ENCODE measurements around the gene ZMIZ2. TPM values are rescaled to one million over a fixed set of nuclear protein-coding genes. Genes with fewer than 3 reads are reported as not detected.

Gene ZMIZ2
- total RNA-seq, 2 donors from 2014 or later = 43.3 to 48.1 TPM

DNA sequence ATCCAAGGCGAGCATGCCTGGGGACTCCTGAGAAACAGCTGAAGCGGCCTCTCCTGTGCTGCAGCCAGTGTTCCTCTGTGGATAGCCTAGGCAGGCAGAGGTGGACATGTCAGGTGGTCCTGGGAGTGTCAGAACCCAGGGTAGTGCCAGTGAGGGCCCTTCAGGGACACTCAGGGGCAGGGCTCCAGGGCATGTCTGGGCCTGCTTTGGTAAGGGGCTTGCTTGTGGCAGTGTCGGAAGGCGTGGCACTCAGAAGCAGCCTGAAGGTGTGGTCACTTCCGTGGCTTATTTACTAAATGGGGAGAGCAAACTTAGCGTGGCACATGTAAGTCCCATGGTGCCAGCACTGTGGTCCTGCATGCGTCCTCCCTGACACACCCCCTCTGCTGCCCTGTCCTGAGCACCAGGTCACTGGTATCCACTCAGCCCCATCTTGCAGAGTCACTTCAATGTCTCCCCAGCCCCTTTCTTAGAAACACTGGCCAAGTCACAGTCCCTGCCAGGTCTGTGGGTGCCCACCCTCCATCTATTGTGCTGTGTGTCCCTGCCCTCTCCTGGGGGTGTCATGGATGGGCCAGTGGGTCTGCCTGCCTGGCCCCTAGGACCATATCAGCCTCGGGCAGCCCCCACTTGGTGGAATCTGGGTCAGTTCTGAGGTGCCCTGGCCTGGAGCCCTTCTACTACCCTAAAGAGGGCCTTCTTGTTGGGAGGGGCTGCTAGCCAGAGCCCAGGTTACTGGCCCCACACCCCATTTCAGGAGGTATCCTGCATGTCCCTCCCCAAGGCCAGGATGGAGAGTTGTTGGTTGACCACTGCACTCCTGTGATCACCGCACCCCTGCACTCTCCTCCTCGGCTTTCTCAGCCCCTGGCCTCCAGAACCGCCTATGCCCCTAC, 6.4 kb downstream of the ZMIZ2 start:
- no peak for ATAC-seq
- no peak for DNase-seq
- intact Hi-C loops (cut with DNase I) = loop anchor here in 1 of 2 donors (5.0 kb wide), 1 partner anchor 42 kb away; the partner anchor contains the start of gene PPIA

DNA sequence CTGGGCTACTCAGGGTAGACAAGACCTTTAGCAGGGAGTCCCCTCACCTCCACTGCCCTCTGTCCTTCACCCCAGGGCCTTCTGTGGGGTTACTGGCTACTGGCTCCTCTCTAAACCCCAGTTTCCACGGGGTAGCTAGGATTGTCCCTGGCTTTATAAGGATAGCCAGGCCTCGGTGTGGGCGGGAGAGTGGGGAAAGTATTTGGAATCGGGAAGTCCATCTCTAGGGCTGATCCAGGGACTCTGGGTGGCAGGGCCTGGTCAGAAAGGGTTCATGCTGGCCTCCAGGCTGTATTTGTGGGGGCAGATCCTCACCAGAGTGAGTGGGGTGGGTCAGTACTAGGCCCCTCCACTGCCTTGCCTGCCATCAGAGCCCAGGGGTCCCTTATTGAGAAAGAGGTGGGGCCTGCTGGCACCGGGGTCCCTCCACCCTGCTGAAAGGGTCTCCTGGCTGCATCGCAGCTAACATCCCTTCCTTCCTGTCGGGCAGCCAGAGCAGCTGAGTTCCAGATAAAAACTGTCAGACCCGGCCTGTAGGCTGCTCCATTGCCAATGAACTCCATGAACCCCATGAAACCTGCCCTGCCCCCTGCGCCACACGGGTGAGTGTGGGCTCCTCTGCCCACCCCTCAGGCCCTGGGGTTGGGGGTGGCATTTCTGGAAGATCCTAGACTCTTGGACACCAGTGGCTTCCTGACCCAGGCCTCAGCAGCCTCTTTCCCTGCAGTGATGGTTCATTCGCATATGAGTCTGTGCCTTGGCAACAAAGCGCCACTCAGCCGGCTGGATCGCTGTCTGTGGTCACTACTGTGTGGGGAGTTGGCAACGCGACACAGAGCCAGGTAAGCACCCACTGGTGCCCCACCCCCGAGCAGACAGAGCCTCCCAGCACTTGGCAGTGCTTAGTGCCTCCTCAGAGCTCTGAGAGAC, 7.3 kb downstream of the ZMIZ2 start:
- DNase-seq (no peak), ATAC-seq (peak in 1 of 2 donors; percentile 6)
- intact Hi-C loops (cut with DNase I) = no loop called here

DNA sequence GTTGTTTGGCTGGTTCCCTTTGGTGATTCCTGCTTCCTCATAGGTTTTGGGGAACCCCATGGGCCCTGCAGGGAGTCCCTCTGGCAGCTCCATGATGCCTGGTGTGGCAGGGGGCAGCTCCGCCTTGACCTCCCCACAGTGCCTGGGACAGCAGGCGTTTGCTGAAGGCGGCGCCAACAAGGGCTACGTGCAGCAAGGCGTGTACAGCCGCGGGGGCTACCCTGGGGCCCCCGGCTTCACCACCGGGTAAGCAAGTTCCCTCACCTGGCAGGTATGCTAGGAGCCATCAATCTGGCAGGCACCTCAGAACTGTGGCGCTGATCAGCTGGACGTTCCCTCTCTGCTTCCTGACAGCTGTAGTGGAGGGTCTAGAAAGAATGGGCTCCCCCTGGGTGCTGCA, 8.3 kb downstream of the ZMIZ2 start:
- ATAC-seq (no peak), DNase-seq (no peak)
- intact Hi-C loops (cut with DNase I) = no loop called here

DNA sequence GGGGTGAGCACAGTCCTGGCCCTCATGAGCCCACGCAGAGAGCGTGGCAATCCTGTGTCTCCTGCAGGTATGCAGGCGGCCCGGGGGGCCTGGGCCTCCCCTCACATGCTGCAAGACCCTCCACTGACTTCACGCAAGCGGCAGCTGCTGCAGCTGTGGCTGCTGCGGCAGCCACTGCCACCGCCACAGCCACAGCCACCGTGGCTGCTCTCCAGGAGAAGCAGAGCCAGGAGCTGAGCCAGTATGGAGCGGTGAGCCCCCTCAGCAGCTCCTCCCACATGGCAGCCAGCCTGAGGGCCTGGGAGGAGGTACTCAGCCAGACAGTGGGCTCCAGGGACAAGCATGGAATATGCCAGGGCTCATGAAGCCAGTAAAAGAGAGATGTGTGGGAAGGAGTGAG, 8.7 kb downstream of the ZMIZ2 start:
- DNase-seq (peak; percentile 71), ATAC-seq (peak; percentile 69 to 87)
- intact Hi-C loops (cut with DNase I) = no loop called here

DNA sequence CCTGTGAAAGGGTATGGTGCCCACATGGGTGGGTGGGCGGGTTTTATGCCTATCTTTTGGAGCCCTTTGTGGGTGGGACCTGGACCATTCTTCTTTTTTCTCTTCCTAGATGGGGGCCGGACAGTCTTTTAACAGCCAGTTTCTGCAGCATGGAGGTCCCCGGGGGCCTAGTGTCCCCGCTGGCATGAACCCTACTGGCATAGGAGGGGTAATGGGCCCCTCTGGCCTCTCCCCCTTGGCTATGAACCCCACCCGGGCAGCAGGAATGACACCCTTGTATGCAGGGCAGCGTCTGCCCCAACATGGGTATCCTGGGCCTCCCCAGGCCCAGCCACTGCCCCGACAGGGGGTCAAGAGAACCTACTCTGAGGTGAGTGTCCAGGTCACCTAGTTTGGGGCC, 9.1 kb downstream of the ZMIZ2 start:
- DNase-seq (no peak), ATAC-seq (no peak)
- intact Hi-C loops (cut with DNase I) = no loop called here

DNA sequence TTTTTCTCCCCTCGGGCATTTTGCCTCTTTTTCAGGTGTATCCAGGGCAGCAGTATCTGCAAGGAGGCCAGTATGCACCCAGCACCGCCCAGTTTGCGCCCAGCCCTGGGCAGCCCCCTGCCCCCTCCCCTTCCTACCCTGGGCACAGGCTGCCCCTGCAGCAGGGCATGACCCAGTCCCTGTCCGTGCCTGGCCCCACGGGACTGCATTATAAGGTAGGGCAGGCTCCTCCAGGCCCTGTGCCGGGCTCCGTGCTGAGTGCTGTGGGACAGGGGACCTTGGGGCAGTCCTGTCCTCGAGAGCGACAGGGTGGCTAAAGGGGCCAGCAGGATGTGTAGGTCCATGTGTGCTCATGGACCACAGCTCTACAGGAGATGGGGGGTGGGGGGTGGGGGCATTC, 10.6 kb downstream of the ZMIZ2 start:
- intact Hi-C loops (cut with DNase I) = no loop called here
- no peak for DNase-seq
- ATAC-seq = no peak

DNA sequence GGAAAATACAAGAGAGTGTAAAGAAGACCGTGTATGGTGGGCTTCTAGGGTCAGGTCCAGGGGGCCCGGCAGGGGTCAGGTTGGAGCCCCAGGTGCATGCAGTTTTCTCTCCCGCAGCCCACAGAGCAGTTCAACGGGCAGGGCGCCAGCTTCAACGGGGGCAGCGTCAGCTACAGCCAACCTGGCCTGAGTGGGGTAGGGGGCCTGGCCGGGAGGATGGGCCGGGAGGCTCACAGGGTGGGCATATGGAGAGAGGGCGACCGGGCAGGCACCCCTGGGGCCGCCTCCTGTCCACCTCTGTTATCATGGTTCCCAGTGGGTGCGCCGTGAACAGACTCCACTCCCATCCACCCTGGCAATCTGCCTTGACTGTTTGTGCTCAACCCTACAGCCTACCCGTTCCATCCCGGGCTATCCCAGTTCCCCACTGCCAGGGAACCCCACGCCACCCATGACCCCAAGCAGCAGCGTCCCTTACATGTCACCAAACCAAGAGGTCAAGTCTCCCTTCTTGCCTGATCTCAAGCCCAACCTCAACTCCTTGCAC, 11.5 kb downstream of the ZMIZ2 start:
- intact Hi-C loops (cut with DNase I) = loop anchor here in 1 of 2 donors (10.0 kb wide), 1 partner anchor 155 kb away; the partner anchor contains the start of gene OGDH
- DNase-seq (no peak), ATAC-seq (no peak)

DNA sequence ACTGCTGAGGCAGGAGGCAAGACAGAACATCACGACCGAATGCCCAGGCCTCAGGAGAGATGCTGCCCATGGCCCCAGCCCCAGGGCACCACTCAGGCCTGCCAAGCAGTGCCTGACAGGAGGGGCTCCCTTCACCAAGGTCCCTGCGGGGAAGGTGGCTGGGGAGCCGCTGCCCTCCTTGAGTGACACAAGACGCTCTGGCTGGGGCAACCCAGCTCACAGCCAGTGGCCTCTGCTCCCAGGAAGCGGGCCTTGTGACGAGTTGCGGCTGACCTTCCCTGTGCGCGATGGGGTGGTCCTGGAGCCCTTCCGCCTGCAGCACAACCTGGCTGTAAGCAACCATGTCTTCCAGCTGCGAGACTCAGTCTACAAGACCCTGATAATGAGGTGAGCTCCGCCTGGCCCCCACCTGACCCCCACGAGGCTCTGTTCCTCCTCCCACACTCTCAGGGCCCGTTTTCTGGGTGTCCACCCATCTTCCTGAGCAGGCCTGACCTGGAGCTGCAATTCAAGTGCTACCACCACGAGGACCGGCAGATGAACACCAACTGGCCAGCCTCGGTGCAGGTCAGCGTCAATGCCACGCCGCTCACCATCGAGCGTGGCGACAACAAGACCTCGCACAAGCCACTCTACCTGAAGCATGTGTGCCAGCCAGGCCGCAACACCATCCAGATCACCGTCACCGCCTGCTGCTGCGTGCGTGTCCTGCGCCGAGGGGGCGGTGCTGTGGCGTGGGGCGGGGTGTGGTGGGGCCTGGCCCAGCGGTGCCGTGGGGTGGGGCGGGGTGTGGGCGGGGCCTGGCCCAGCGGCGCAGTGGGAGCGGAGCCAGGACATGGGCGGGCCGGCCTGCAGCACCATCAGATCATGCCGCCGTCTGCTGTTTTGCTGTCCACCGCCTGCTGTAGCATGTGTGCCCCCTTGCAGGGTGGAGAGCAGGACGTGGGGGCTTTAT, 12.8 kb downstream of the ZMIZ2 start:
- ATAC-seq = peak; percentile 46 to 77
- intact Hi-C loops (cut with DNase I) = loop anchor here in 1 of 2 donors (10.0 kb wide), 1 partner anchor 157 kb away; the partner anchor contains the start of gene OGDH
- peak; percentile 72 for DNase-seq

DNA sequence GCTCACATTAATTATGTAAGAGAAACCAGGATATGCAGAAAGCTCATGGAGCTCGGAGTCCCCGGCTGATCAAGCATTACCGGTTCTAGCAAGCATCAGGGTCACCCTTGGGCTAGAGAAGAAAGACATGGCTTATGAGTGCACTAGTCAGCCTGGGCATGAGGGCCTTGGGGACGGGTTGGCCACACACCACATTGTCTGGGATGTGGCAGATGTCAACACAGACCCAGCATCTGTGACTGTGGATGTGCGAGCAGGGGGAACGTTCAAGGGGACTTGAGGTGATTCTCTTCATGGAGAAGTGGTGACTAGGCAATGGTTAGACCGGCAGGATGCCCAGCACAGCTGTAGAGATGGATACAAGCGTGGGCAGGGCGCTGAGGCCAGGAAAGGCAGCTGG, 13.7 kb downstream of the ZMIZ2 start:
- intact Hi-C loops (cut with DNase I) = loop anchor here in 1 of 2 donors (10.0 kb wide), 1 partner anchor 157 kb away; the partner anchor contains the start of gene OGDH
- ATAC-seq (no peak), DNase-seq (no peak)

DNA sequence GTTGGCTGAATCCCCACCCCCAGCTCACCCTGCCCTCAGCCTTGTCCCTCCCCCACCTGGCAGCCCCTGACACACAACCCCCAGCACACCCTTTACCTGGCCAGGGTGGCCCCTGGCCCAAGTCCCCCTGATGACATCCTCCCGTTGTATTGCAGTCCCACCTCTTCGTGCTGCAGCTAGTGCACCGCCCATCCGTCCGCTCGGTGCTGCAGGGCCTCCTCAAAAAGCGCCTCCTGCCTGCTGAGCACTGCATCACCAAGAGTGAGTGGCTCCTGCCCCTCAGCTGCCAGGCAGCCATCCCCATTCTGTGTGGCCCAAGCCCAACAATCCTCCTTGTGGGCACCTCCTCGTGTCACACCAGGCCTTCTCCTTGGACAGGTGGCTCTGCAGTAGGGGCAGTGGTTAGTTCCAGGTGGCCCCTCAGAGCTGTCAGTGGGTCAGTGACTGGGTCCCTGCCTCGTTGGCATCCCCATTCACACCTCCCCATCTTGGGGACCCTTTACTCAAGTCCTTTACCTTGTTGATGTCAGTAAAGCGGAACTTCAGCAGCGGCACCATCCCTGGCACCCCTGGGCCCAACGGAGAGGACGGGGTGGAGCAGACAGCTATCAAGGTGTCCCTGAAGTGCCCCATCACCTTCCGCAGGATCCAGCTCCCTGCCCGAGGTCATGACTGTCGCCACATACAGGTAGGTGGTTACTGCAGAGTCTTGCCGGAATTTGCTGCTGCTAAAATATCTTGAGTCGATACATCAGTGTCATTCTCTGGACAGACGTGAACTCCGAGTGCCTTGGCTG, 14.3 kb downstream of the ZMIZ2 start:
- no peak for ATAC-seq
- DNase-seq = no peak
- intact Hi-C loops (cut with DNase I) = loop anchor here in 1 of 2 donors (10.0 kb wide), 1 partner anchor 158 kb away; the partner anchor contains the start of gene OGDH

DNA sequence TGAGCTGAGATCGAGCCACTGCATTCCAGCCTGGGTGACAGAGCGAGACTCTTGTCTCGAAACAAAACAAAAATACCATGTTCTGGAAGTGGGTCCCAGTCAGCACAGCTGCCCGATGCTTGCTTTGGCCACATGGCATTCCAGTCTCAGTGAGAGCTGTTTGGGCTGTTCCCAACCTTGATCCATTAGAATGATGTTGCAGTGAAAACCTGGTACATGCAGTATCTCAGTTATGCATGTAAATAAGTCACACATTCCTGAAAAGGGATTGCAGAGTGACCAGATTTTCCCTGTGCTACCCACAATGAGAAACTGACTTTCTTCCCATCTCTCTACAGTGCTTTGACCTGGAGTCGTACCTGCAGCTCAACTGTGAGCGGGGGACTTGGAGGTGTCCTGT, 15.4 kb downstream of the ZMIZ2 start:
- ATAC-seq = no peak
- DNase-seq = no peak
- intact Hi-C loops (cut with DNase I) = loop anchor here in 1 of 2 donors (10.0 kb wide), 1 partner anchor 159 kb away; the partner anchor contains the start of gene OGDH

DNA sequence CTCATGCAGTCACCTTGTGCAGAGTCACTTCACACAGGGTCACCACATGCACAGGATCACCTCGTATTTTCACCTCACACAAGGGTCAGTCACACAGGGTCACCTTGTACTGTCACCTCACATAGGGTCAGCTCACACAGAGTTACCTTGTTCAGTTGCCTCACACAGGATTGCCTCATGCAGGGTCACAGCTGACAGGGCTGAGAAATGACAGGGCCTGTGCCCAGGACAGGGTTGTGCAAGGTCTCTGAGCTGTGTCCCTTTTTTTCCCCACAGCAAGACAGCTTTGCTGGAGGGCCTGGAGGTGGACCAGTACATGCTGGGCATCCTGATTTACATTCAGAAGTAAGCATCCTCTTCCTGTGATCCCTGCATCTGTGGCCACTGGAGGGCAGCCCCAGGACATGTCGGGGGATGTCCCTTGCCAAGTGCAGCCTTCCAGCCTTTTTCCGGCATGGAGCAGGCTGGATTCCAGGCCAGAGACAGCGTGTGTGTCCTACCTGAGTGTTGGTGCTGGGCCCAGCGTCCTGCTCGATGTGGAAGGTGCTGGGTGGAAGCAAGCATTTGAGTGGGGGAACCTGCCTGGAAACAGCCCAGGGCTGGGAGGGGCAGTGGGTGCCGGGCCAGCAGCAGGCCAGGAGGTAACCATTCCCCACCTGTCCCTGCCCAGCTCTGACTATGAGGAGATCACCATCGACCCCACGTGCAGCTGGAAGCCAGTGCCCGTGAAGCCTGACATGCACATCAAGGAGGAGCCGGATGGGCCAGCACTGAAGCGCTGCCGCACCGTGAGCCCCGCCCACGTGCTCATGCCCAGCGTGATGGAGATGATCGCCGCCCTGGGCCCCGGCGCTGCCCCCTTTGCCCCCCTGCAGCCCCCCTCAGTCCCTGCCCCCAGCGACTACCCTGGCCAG, 16.3 kb downstream of the ZMIZ2 start:
- intact Hi-C loops (cut with DNase I) = loop anchor here in 1 of 2 donors (10.0 kb wide), 1 partner anchor 160 kb away; the partner anchor contains the start of gene OGDH
- no peak for DNase-seq
- no peak for ATAC-seq

DNA sequence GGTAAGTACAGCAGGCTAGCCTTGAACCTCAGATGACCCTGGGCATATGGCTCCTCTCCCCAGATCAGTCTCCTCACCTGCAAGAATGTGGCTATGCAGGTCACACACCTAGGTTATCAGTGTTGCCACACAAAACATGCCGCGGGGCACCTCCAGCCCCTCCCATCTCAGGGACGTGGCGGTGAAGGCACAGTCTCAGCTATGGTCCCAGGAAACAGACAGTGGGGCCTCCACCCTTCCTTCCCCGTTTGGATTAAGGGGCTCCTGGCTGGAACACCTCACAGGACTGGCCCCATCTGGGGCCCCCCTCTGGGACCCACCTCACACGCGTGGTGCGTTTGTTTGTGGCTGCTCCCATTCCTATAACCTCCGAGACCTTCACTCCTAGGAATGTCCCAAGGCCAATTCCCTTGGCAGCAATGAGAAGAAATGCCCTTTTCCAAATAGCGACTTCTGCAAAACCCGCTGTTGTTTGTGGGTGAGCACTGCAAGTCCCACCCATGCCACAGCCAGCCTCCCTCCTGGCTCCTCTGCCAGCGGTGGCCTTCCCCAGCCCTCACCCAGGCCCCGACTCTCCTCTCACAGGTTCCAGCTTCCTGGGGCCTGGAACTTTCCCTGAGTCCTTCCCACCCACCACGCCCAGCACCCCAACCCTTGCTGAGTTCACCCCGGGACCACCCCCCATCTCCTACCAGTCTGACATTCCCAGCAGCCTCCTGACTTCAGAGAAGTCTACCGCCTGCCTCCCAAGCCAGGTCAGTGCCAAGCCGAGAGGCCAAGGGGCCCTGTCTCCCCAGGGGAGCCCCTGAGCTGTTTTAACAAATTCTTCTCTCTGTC, 17.1 kb downstream of the ZMIZ2 start:
- intact Hi-C loops (cut with DNase I) = loop anchor here in 1 of 2 donors (10.0 kb wide), 1 partner anchor 161 kb away; the partner anchor contains the start of gene OGDH
- ATAC-seq (no peak), DNase-seq (no peak)

DNA sequence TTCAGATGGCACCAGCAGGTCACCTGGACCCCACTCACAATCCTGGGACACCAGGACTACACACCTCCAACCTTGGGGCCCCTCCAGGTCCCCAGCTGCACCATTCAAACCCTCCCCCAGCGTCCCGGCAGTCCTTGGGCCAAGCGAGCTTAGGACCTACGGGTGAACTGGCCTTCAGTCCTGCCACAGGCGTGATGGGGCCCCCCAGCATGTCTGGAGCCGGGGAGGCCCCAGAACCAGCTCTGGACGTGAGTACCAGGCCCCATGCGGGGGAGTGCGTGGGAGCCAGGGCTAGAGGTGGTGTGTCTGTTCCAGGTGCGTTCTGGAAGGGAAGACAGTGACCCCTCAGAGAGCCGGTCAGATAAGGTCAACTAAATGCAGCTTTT, 17.8 kb downstream of the ZMIZ2 start:
- no peak for ATAC-seq
- DNase-seq = no peak
- intact Hi-C loops (cut with DNase I) = loop anchor here in 1 of 2 donors (10.0 kb wide), 1 partner anchor 162 kb away; the partner anchor contains the start of gene OGDH
